ENCODE measurements around the gene GUCA2B. TPM values are rescaled to one million over a fixed set of nuclear protein-coding genes. Genes with fewer than 3 reads are reported as not detected.
A peak's percentile ranks its signal among the peaks of the same experiment; 100 is the strongest.

The GUCA2B gene
- polyA plus RNA-seq, 4 donors: 14.4 to 969 (median 622) TPM

- Histone ChIP-seq H3K9me3 (ENCODE audit: control insufficient read depth in 2 of 2, insufficient read depth in 1 of 2, low read depth in 1 of 2, low read length in 1 of 2) (no peaks in the 10 kb centered on the region), H3K4me1 (ENCODE audit: control insufficient read depth in 3 of 3, insufficient read depth in 2 of 3, low read depth in 1 of 3, low read length in 2 of 3) (peaks cover 4 to 37% (median 18%) of the 10 kb centered on the region in 3 donors), H3K27me3 (ENCODE audit: control insufficient read depth in 3 of 3, insufficient read depth in 3 of 3, low read length in 3 of 3) (no peaks in the 10 kb centered on the region), H3K4me3 (ENCODE audit: low read depth in 1 of 3, low read length in 3 of 3) (no peak overlapping the region), H3K27ac (ENCODE audit: low read depth in 1 of 3, low read length in 2 of 3) (peak overlapping the region; percentile 59 to 73 (median 67)), H3K36me3 (ENCODE audit: control insufficient read depth in 3 of 3, insufficient read depth in 2 of 3, low read depth in 1 of 3, low read length in 3 of 3) (no peaks in the 10 kb centered on the region)
- no peak for FAIRE-seq
- DNase-seq: peak; percentile 98
- WGBS, 3 donors: 8 to 45% (median 33%) methylated on average over 12 of the region's 12 CpGs
These were observed 12.5 kb downstream of the GUCA2B start for GRCh38 chr1:42165511-42166210.

GRCh38 chr1:42167611-42168390 lies 14.6 kb downstream of the GUCA2B start:
- no peak for FAIRE-seq

GRCh38 chr1:42168391-42168670 lies 15.1 kb downstream of the GUCA2B start:
- Histone ChIP-seq H3K36me3 (ENCODE audit: control insufficient read depth in 3 of 3, insufficient read depth in 2 of 3, low read depth in 1 of 3, low read length in 3 of 3) (no peaks in the 10 kb centered on the region), H3K9me3 (ENCODE audit: control insufficient read depth in 2 of 2, insufficient read depth in 1 of 2, low read depth in 1 of 2, low read length in 1 of 2) (no peaks in the 10 kb centered on the region), H3K27ac (ENCODE audit: low read depth in 1 of 3, low read length in 2 of 3) (no peak overlapping the region), H3K4me1 (ENCODE audit: control insufficient read depth in 3 of 3, insufficient read depth in 2 of 3, low read depth in 1 of 3, low read length in 2 of 3) (peaks cover 4 to 32% (median 12%) of the 10 kb centered on the region in 3 donors), H3K4me3 (ENCODE audit: low read depth in 1 of 3, low read length in 3 of 3) (no peak overlapping the region), H3K27me3 (ENCODE audit: control insufficient read depth in 3 of 3, insufficient read depth in 3 of 3, low read length in 3 of 3) (no peaks in the 10 kb centered on the region)
- DNase-seq (no peak), FAIRE-seq (no peak)
- 62 to 100% (median 68%) methylated on average over 1 of the region's 1 CpG for WGBS, 3 donors

More at GRCh38 chr1:42167611-42168390, 14.6 kb downstream of the GUCA2B start:
- no peaks in the 10 kb centered on the region for H3K36me3 ChIP-seq (ENCODE audit: control insufficient read depth in 3 of 3, insufficient read depth in 2 of 3, low read depth in 1 of 3, low read length in 3 of 3)
- H3K4me1 ChIP-seq (ENCODE audit: control insufficient read depth in 3 of 3, insufficient read depth in 2 of 3, low read depth in 1 of 3, low read length in 2 of 3): peaks cover 4 to 32% (median 15%) of the 10 kb centered on the region in 3 donors
- H3K27me3 ChIP-seq (ENCODE audit: control insufficient read depth in 3 of 3, insufficient read depth in 3 of 3, low read length in 3 of 3): no peaks in the 10 kb centered on the region
- H3K27ac ChIP-seq (ENCODE audit: low read depth in 1 of 3, low read length in 2 of 3): no peak overlapping the region
- WGBS, 3 donors: 66 to 78% (median 73%) methylated on average over 21 of the region's 21 CpGs
- no peak overlapping the region for H3K4me3 ChIP-seq (ENCODE audit: low read depth in 1 of 3, low read length in 3 of 3)
- peak; percentile 42 to 45 for DNase-seq
- no peaks in the 10 kb centered on the region for H3K9me3 ChIP-seq (ENCODE audit: control insufficient read depth in 2 of 2, insufficient read depth in 1 of 2, low read depth in 1 of 2, low read length in 1 of 2)

- WGBS, 3 donors: 93 to 98% (median 96%) methylated on average over 3 of the region's 3 CpGs
- FAIRE-seq: no peak
- no peak for DNase-seq
- Histone ChIP-seq H3K9me3 (ENCODE audit: control insufficient read depth in 2 of 2, insufficient read depth in 1 of 2, low read depth in 1 of 2, low read length in 1 of 2) (no peaks in the 10 kb centered on the region), H3K4me1 (ENCODE audit: control insufficient read depth in 3 of 3, insufficient read depth in 2 of 3, low read depth in 1 of 3, low read length in 2 of 3) (peaks cover 4 to 32% (median 12%) of the 10 kb centered on the region in 3 donors), H3K36me3 (ENCODE audit: control insufficient read depth in 3 of 3, insufficient read depth in 2 of 3, low read depth in 1 of 3, low read length in 3 of 3) (no peaks in the 10 kb centered on the region), H3K27me3 (ENCODE audit: control insufficient read depth in 3 of 3, insufficient read depth in 3 of 3, low read length in 3 of 3) (no peaks in the 10 kb centered on the region), H3K27ac (ENCODE audit: low read depth in 1 of 3, low read length in 2 of 3) (no peak overlapping the region), H3K4me3 (ENCODE audit: low read depth in 1 of 3, low read length in 3 of 3) (no peak overlapping the region)
These were observed 15.6 kb downstream of the GUCA2B start for GRCh38 chr1:42168763-42169162.

- Histone ChIP-seq H3K4me1 (ENCODE audit: control insufficient read depth in 3 of 3, insufficient read depth in 2 of 3, low read depth in 1 of 3, low read length in 2 of 3) (peaks cover 0 to 12% (median 4%) of the 10 kb centered on the region in 3 donors), H3K36me3 (ENCODE audit: control insufficient read depth in 3 of 3, insufficient read depth in 2 of 3, low read depth in 1 of 3, low read length in 3 of 3) (peaks cover 0 to 6% (median 0%) of the 10 kb centered on the region in 3 donors), H3K9me3 (ENCODE audit: control insufficient read depth in 2 of 2, insufficient read depth in 1 of 2, low read depth in 1 of 2, low read length in 1 of 2) (no peaks in the 10 kb centered on the region), H3K27ac (ENCODE audit: low read depth in 1 of 3, low read length in 2 of 3) (no peak overlapping the region), H3K27me3 (ENCODE audit: control insufficient read depth in 3 of 3, insufficient read depth in 3 of 3, low read length in 3 of 3) (no peaks in the 10 kb centered on the region), H3K4me3 (ENCODE audit: low read depth in 1 of 3, low read length in 3 of 3) (no peak overlapping the region)
- 47 to 65% (median 59%) methylated on average over 17 of the region's 17 CpGs for WGBS, 3 donors
- DNase-seq: no peak
- no peak for FAIRE-seq
These were observed 17.8 kb downstream of the GUCA2B start for GRCh38 chr1:42170779-42171621.

GRCh38 chr1:42171679-42172266 lies 18.6 kb downstream of the GUCA2B start:
- H3K4me3 ChIP-seq (ENCODE audit: low read depth in 1 of 3, low read length in 3 of 3): no peak overlapping the region
- DNase-seq (no peak), FAIRE-seq (no peak)
- H3K4me1 ChIP-seq (ENCODE audit: control insufficient read depth in 3 of 3, insufficient read depth in 2 of 3, low read depth in 1 of 3, low read length in 2 of 3): peaks cover 0 to 7% (median 0%) of the 10 kb centered on the region in 3 donors
- H3K36me3 ChIP-seq (ENCODE audit: control insufficient read depth in 3 of 3, insufficient read depth in 2 of 3, low read depth in 1 of 3, low read length in 3 of 3): peaks cover 0 to 6% (median 2%) of the 10 kb centered on the region in 3 donors
- no peaks in the 10 kb centered on the region for H3K27me3 ChIP-seq (ENCODE audit: control insufficient read depth in 3 of 3, insufficient read depth in 3 of 3, low read length in 3 of 3)
- peak overlapping the region in 1 of 3 donors; percentile 84 for H3K27ac ChIP-seq (ENCODE audit: low read depth in 1 of 3, low read length in 2 of 3)
- H3K9me3 ChIP-seq (ENCODE audit: control insufficient read depth in 2 of 2, insufficient read depth in 1 of 2, low read depth in 1 of 2, low read length in 1 of 2): no peaks in the 10 kb centered on the region
- 54 to 68% (median 62%) methylated on average over 6 of the region's 6 CpGs for WGBS, 3 donors

- peak; percentile 60 to 70 for DNase-seq
These were observed 19.3 kb downstream of the GUCA2B start for GRCh38 chr1:42172381-42173133.

More at GRCh38 chr1:42172381-42173133, 19.3 kb downstream of the GUCA2B start:
- peak overlapping the region in 2 of 3 donors; percentile 33 to 84 for H3K27ac ChIP-seq (ENCODE audit: low read depth in 1 of 3, low read length in 2 of 3)
- no peak overlapping the region for H3K4me3 ChIP-seq (ENCODE audit: low read depth in 1 of 3, low read length in 3 of 3)
- H3K27me3 ChIP-seq (ENCODE audit: control insufficient read depth in 3 of 3, insufficient read depth in 3 of 3, low read length in 3 of 3): no peaks in the 10 kb centered on the region
- H3K9me3 ChIP-seq (ENCODE audit: control insufficient read depth in 2 of 2, insufficient read depth in 1 of 2, low read depth in 1 of 2, low read length in 1 of 2): no peaks in the 10 kb centered on the region
- 26 to 52% (median 43%) methylated on average over 15 of the region's 15 CpGs for WGBS, 3 donors
- H3K4me1 ChIP-seq (ENCODE audit: control insufficient read depth in 3 of 3, insufficient read depth in 2 of 3, low read depth in 1 of 3, low read length in 2 of 3): peaks cover 0 to 7% (median 0%) of the 10 kb centered on the region in 3 donors
- peaks cover 0 to 8% (median 2%) of the 10 kb centered on the region in 3 donors for H3K36me3 ChIP-seq (ENCODE audit: control insufficient read depth in 3 of 3, insufficient read depth in 2 of 3, low read depth in 1 of 3, low read length in 3 of 3)
- FAIRE-seq: no peak
